Aorta (tissue), 5 donors: ENCODE results near the gene CAMTA2. TPM values are rescaled to one million over a fixed set of nuclear protein-coding genes. Genes with fewer than 3 reads are reported as not detected.
"Not testable (repeated sequence)": the region's sequence is repeated elsewhere in the genome, so short reads cannot be mapped to it uniquely, and the experiment has no call there.

Experiments used
- ATAC-seq: fragments of 200-7000 bp; cut with Tn5 transposase; one replicate; pipeline ENCODE4 v1.9.1; 2022; ENCODE audit warnings: moderate library complexity; ENCODE audit not compliant: low FRiP score
- DNase-seq, 2 donors: peaks; one replicate each; pipeline ENCODE4 v3.0.0-alpha.2; 2020
- H3K27ac ChIP-seq, 2 donors: one replicate each; pipeline ENCODE4 v1.5.1; 2013; ENCODE audit warnings: low read length in 2 of 2, mild to moderate bottlenecking in 2 of 2, moderate library complexity in 2 of 2, control low read depth in 1 of 2, inconsistent platforms in 1 of 2, low read depth in 1 of 2
- H3K27me3 ChIP-seq, 2 donors: one replicate each; pipeline ENCODE4 v1.6.1; 2013; ENCODE audit warnings: control low read depth in 1 of 2, low read length in 1 of 2, mild to moderate bottlenecking in 1 of 2, moderate library complexity in 1 of 2; ENCODE audit not compliant: insufficient read depth in 2 of 2, control insufficient read depth in 1 of 2
- H3K36me3 ChIP-seq, 2 donors: one replicate each; pipeline ENCODE4 v1.6.1; 2013; ENCODE audit warnings: control low read depth in 1 of 2, low read length in 1 of 2, mild to moderate bottlenecking in 1 of 2; ENCODE audit not compliant: insufficient read depth in 2 of 2, control insufficient read depth in 1 of 2
- H3K4me1 ChIP-seq, 2 donors: one replicate each; pipeline ENCODE4 v1.6.1; 2013; ENCODE audit warnings: low read length in 2 of 2, control low read depth in 1 of 2, mild to moderate bottlenecking in 1 of 2, moderate library complexity in 1 of 2; ENCODE audit not compliant: insufficient read depth in 2 of 2, control insufficient read depth in 1 of 2
- H3K4me3 ChIP-seq, 2 donors: one replicate each; pipeline ENCODE4 v1.5.1; 2013; ENCODE audit warnings: low read length in 2 of 2, control low read depth in 1 of 2, mild to moderate bottlenecking in 1 of 2
- H3K9me3 ChIP-seq: one replicate; pipeline ENCODE4 v1.6.1; 2013; ENCODE audit warnings: mild to moderate bottlenecking, low read length; ENCODE audit not compliant: control insufficient read depth
- WGBS, 2 donors: extraction: QIAGEN DNeasy Blood & Tissue Kit; methylation state at CpG; one replicate each; pipeline ENCODE4 v1.1.7; 2013; 5-methylcytosine and 5-hydroxymethylcytosine counted together
- intact Hi-C, 2 donors: fragments of 100-400 bp; cut with DNase I; formaldehyde crosslinking; loops; one replicate each; pipeline versions ENCODE4 v1.14.2 to v1.15.0; 2022
- polyA plus RNA-seq, 2 donors: library from polyadenylated mRNA; stranded (reverse); fragments of 200-250 nt; gene quantifications; one replicate each; pipeline ENCODE4 v1.2.3, GENCODE V29; 2013
- total RNA-seq, 2 donors: library from RNA; stranded (reverse); fragmentation: NEBNext Ultra II Directional; extraction: Animal tissue kit (Norgen Biotek cat#: 25700); gene quantifications; one replicate each; pipeline ENCODE4 v1.2.1, GENCODE V29; 2021
- donor health status: healthy with polysubstance abuse.
- donor health status: Bipolar disorder and iron deficiency.
- donor health status: DM: no; HTN: no; CAD: no.
- donor health status: DM: no; HTN: no; CAD: no.
- donor health status: DM: yes; HTN: yes; CAD: no.

Gene CAMTA2
- total and polyA plus RNA-seq, 4 donors: 21.7 to 68.1 (median 64.8) TPM

- H3K9me3 ChIP-seq, H3K27me3 ChIP-seq, H3K27ac ChIP-seq, intact Hi-C loops, ATAC-seq, H3K4me3 ChIP-seq, H3K4me1 ChIP-seq, H3K36me3 ChIP-seq, DNase-seq: not testable (repeated sequence)
- 80 to 90% methylated on average over 2 of the region's 2 CpGs for WGBS, 2 donors
Measured at GRCh38 chr17:5030168-5030567, 42.7 kb upstream of the CAMTA2 start.

DNA sequence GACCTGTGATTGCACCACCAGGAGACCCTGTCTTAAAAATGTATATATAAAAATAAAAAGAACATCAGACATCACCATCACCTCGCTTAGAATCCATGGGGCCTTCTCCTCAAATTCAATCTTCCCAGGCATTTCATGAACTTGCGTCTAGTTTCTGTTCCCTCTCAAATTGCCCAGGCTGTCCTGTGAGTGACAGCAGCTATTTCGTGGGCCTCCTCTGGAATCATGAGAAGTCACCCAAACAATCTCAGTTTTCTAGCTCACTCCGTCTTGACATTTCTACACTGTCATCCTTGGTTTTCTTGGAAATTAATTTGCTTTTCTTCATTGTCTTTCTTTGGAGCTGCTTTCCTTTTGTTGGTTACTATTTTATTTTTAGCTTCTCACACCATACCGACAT, 40.4 kb upstream of the CAMTA2 start:
- 51 to 56% methylated on average over 5 of the region's 5 CpGs for WGBS, 2 donors
- H3K36me3 ChIP-seq: peaks cover 0 to 4% of the 10 kb centered on the region in 2 donors
- intact Hi-C loops: no loop called here
- H3K4me3 ChIP-seq: no peak overlapping the region
- H3K27me3 ChIP-seq: no peaks in the 10 kb centered on the region
- DNase-seq (no peak), ATAC-seq (no peak)
- H3K4me1 ChIP-seq: no peaks in the 10 kb centered on the region
- no peak overlapping the region for H3K27ac ChIP-seq
- no peaks in the 10 kb centered on the region for H3K9me3 ChIP-seq

GRCh38 chr17:5027299-5027698, 39.8 kb upstream of the CAMTA2 start:
- DNase-seq: no peak
- no peaks in the 10 kb centered on the region for H3K4me1 ChIP-seq

GRCh38 chr17:5024604-5025003, 37.1 kb upstream of the CAMTA2 start:
- DNase-seq: no peak
- ATAC-seq: no peak
- H3K4me3 ChIP-seq: no peak overlapping the region
- peaks cover 5% of the 10 kb centered on the region in 2 donors for H3K36me3 ChIP-seq
- H3K27ac ChIP-seq: no peak overlapping the region
- 94% methylated on average over 4 of the region's 4 CpGs for WGBS, 2 donors
- no peaks in the 10 kb centered on the region for H3K9me3 ChIP-seq
- intact Hi-C loops: no loop called here
- no peaks in the 10 kb centered on the region for H3K4me1 ChIP-seq
- H3K27me3 ChIP-seq: no peaks in the 10 kb centered on the region

More at GRCh38 chr17:5027299-5027698, 39.8 kb upstream of the CAMTA2 start:
- Histone ChIP-seq H3K36me3 (peaks cover 0 to 4% of the 10 kb centered on the region in 2 donors), H3K27me3 (no peaks in the 10 kb centered on the region), H3K4me3 (no peak overlapping the region), H3K27ac (no peak overlapping the region), H3K9me3 (no peaks in the 10 kb centered on the region)
- WGBS, 2 donors: 83 to 90% methylated on average over 6 of the region's 6 CpGs
- no peak for ATAC-seq
- intact Hi-C loops: no loop called here

- Histone ChIP-seq H3K36me3 (peaks cover 5% of the 10 kb centered on the region in 2 donors), H3K4me1 (no peaks in the 10 kb centered on the region), H3K4me3 (no peak overlapping the region), H3K9me3 (no peaks in the 10 kb centered on the region), H3K27ac (no peak overlapping the region), H3K27me3 (no peaks in the 10 kb centered on the region)
- DNase-seq (no peak), ATAC-seq (no peak)
- 93 to 94% methylated on average over 25 to 29 of the region's 29 CpGs for WGBS, 2 donors
- intact Hi-C loops: no loop called here
Measured at GRCh38 chr17:5023588-5024147, 36.2 kb upstream of the CAMTA2 start.

GRCh38 chr17:5022171-5022711, 34.8 kb upstream of the CAMTA2 start:
- H3K36me3 ChIP-seq: peaks cover 5% of the 10 kb centered on the region in 2 donors
- H3K4me3 ChIP-seq: no peak overlapping the region
- intact Hi-C loops: no loop called here
- H3K27ac ChIP-seq: no peak overlapping the region
- DNase-seq (no peak), ATAC-seq (no peak)
- WGBS, 2 donors: 94 to 95% methylated on average over 30 of the region's 30 CpGs
- H3K9me3 ChIP-seq: no peaks in the 10 kb centered on the region
- H3K27me3 ChIP-seq: no peaks in the 10 kb centered on the region
- no peaks in the 10 kb centered on the region for H3K4me1 ChIP-seq

DNA sequence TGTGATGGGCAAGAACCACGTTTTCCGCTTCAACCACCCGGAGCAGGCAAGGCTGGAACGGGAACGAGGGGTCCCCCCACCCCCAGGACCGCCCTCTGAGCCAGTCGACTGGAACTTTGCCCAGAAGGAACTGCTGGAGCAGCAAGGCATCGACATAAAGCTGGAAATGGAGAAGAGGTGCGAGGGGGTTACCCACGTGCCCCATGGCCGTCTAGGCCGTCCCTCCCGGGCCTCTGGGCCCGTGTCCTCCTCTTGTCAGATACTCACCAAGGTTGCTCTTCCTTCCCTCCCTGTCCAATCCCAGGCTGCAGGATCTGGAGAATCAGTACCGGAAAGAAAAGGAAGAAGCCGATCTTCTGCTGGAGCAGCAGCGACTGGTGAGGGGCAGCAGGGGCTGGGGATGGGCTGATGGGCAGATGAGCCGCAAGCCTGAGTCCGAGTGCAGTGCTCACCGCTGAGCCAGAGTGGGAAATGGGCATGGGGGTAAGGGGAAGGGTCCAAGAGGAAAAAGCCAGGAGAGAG, 33.1 kb upstream of the CAMTA2 start:
- Histone ChIP-seq H3K4me3 (no peak overlapping the region), H3K36me3 (peaks cover 5 to 7% of the 10 kb centered on the region in 2 donors), H3K4me1 (no peaks in the 10 kb centered on the region), H3K27ac (no peak overlapping the region), H3K27me3 (no peaks in the 10 kb centered on the region), H3K9me3 (no peaks in the 10 kb centered on the region)
- intact Hi-C loops: no loop called here
- ATAC-seq: no peak
- no peak for DNase-seq
- 82 to 86% methylated on average over 20 of the region's 20 CpGs for WGBS, 2 donors

DNA sequence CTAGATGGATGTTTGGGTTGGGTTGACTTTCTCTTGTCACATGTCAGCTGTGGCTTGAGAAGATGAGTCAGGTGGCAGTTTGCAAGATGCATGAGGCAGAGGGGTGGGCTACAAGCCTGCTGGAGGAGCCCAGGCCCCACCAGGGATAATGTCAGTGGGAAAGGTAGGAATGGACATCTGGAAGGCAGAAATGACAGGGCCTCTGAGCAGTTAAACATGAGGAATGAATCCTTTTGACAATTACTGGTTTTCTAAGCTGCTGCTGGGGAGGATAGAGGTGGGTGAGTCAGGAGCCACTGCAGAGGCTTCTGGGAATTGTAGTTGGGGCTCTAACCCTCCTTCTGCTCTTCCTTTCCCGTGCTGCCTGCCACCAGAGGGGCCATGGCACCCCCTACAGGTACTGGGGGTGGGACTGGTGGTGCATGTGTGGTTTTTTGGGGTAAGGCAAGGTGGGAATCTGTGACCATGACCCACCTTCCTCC, 32.0 kb upstream of the CAMTA2 start:
- ATAC-seq (no peak), DNase-seq (no peak)
- intact Hi-C loops: no loop called here
- Histone ChIP-seq H3K36me3 (peaks cover 7 to 10% of the 10 kb centered on the region in 2 donors), H3K9me3 (no peaks in the 10 kb centered on the region), H3K4me1 (no peaks in the 10 kb centered on the region), H3K4me3 (no peak overlapping the region), H3K27me3 (no peaks in the 10 kb centered on the region), H3K27ac (no peak overlapping the region)
- 25 to 36% methylated on average over 1 of the region's 1 CpG for WGBS, 2 donors

- H3K36me3 ChIP-seq: peaks cover 5% of the 10 kb centered on the region in 2 donors
- DNase-seq (no peak), ATAC-seq (no peak)
- H3K4me3 ChIP-seq: no peak overlapping the region
- intact Hi-C loops: no loop called here
- H3K4me1 ChIP-seq: no peaks in the 10 kb centered on the region
- no peak overlapping the region for H3K27ac ChIP-seq
- H3K27me3 ChIP-seq: no peaks in the 10 kb centered on the region
- H3K9me3 ChIP-seq: no peaks in the 10 kb centered on the region
- WGBS, 2 donors: 73 to 76% methylated on average over 4 of the region's 4 CpGs
Measured at GRCh38 chr17:5014357-5014756, 26.9 kb upstream of the CAMTA2 start.
